Mesothelial cell of epicardium (in vitro differentiated cells): ENCODE data around the gene KIAA0319L. TPM values are rescaled to one million over a fixed set of nuclear protein-coding genes. Genes with fewer than 3 reads are reported as not detected.
"Not testable (repeated sequence)": the region's sequence is repeated elsewhere in the genome, so short reads cannot be mapped to it uniquely, and the experiment has no call there.

ENCODE experiments used
- DNase-seq, 2 experiments: peaks; one replicate each; pipeline ENCODE4 v3.0.0; 2021; ENCODE audit warnings: low spot score in 2 of 2; ENCODE audit not compliant: unreplicated experiment in 2 of 2
- H3K27ac Mint-ChIP-seq: 2 replicates; pipeline ENCODE4 v1.8.0; 2021; ENCODE audit warnings: mixed read lengths
- H3K27me3 Mint-ChIP-seq: 2 replicates; pipeline ENCODE4 v1.8.0; 2021; ENCODE audit warnings: low read depth, mixed read lengths
- H3K36me3 Mint-ChIP-seq: 2 replicates; pipeline ENCODE4 v1.8.0; 2021; ENCODE audit warnings: mixed read lengths
- H3K4me1 Mint-ChIP-seq: 2 replicates; pipeline ENCODE4 v1.8.0; 2021; ENCODE audit warnings: mixed read lengths
- H3K4me3 Mint-ChIP-seq: 2 replicates; pipeline ENCODE4 v1.8.0; 2021; ENCODE audit warnings: mild to moderate bottlenecking, moderate library complexity, mixed read lengths
- H3K9me3 Mint-ChIP-seq: 2 replicates; pipeline ENCODE4 v1.8.0; 2021; ENCODE audit warnings: mixed read lengths
- total RNA-seq: library from RNA; stranded (reverse); gene quantifications from 3 replicates; pipeline ENCODE4 v1.2.1, GENCODE V29; 2021
- TF ChIP-seq, protein P1 (sequence below): fragments of 200-600 bp; sonication (generic); IDR thresholded peaks from one replicate; pipeline ENCODE4 v1.5.0; 2021; ENCODE audit warnings: antibody characterized with exemption; ENCODE audit not compliant: unreplicated experiment

Gene KIAA0319L
- total RNA-seq, 1 donor from 2014 or later: 72.5 TPM

DNA sequence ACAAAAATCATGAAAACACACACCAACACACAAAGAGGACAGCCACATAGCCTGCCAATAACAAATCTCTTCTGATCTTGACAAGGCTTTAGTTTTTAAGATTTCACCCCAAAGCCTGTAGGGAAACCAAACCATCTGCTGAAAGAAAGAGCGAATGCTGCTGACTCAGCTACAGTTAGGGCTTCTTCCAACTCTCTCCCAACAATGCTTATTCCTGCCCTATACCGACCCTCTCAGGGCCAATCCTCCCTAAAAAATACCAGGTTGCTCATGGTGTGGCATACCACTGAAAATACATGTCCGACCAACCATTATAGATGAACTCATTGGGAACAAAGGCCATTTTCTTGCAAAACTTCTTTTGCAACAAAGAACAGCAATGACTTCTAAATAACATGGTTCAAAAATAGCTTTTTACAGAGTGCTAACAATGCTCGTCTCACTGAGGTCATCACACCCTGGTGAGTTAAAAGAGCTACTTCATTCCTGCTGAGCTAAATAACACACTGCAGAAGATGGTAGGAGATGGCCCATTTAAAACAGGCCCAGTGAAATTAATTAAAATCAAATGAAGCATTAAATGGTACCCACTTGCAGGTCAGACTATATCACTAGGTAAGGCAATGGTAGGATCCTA lies 86.1 kb downstream of the KIAA0319L start:
- H3K27me3 Mint-ChIP-seq: no peaks in the 10 kb centered on the region
- no peaks in the 10 kb centered on the region for H3K4me1 Mint-ChIP-seq
- DNase-seq: no peak
- H3K27ac Mint-ChIP-seq: no peak overlapping the region
- TF ChIP-seq, protein P1, sequence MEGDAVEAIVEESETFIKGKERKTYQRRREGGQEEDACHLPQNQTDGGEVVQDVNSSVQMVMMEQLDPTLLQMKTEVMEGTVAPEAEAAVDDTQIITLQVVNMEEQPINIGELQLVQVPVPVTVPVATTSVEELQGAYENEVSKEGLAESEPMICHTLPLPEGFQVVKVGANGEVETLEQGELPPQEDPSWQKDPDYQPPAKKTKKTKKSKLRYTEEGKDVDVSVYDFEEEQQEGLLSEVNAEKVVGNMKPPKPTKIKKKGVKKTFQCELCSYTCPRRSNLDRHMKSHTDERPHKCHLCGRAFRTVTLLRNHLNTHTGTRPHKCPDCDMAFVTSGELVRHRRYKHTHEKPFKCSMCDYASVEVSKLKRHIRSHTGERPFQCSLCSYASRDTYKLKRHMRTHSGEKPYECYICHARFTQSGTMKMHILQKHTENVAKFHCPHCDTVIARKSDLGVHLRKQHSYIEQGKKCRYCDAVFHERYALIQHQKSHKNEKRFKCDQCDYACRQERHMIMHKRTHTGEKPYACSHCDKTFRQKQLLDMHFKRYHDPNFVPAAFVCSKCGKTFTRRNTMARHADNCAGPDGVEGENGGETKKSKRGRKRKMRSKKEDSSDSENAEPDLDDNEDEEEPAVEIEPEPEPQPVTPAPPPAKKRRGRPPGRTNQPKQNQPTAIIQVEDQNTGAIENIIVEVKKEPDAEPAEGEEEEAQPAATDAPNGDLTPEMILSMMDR: no peak
- H3K36me3 Mint-ChIP-seq: peaks cover 49% of the 10 kb centered on the region
- no peak overlapping the region for H3K4me3 Mint-ChIP-seq
- H3K9me3 Mint-ChIP-seq: peaks cover under 1% of the 10 kb centered on the region

DNA sequence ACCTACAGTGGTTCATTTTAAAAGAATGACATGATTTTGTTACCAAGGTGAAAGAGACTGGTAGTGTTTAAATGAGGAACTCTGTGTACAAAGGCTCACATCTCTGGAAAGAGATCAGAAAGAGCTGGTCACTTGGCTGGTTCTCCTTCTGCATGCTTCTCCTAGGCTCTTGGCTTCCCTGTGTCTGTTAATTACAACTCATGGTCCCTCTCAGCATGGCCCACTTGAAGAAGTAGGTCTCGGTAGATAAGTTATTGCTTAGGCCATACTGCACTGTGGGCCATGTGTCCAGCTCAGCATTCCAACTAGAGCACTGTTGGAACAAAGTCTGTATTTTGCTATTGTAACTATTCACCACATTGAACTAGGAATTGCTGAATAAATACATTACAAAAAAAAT lies 91.1 kb downstream of the KIAA0319L start:
- TF ChIP-seq, protein P1: no peak
- H3K27me3 Mint-ChIP-seq: no peaks in the 10 kb centered on the region
- no peak overlapping the region for H3K4me3 Mint-ChIP-seq
- H3K27ac Mint-ChIP-seq: no peak overlapping the region
- peaks cover 66% of the 10 kb centered on the region for H3K36me3 Mint-ChIP-seq
- DNase-seq: no peak
- H3K4me1 Mint-ChIP-seq: no peaks in the 10 kb centered on the region
- peaks cover 19% of the 10 kb centered on the region for H3K9me3 Mint-ChIP-seq

DNA sequence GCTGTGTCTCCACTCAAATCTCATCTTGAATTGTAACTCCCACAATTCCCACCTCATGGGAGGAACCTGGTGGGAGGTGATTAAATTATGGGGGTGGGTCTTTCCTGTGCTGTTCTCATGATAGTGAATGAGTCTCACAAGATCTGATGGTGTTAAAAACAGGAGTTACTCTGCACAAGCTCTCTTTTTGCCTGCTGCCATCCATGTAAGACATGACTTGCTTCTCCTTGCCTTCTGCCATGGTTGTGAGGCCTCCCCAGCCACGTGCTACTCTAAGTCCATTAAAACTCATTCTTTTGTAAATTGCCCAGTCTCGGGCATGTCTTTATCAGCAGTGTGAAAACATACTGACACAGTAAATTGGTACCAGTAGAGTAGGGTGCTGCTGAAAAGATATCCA lies 93.5 kb downstream of the KIAA0319L start:
- H3K4me3 Mint-ChIP-seq, H3K27me3 Mint-ChIP-seq, H3K4me1 Mint-ChIP-seq, DNase-seq, H3K27ac Mint-ChIP-seq: not testable (repeated sequence)
- H3K9me3 Mint-ChIP-seq: peaks cover 19% of the 10 kb centered on the region
- peaks cover 58% of the 10 kb centered on the region for H3K36me3 Mint-ChIP-seq

DNA sequence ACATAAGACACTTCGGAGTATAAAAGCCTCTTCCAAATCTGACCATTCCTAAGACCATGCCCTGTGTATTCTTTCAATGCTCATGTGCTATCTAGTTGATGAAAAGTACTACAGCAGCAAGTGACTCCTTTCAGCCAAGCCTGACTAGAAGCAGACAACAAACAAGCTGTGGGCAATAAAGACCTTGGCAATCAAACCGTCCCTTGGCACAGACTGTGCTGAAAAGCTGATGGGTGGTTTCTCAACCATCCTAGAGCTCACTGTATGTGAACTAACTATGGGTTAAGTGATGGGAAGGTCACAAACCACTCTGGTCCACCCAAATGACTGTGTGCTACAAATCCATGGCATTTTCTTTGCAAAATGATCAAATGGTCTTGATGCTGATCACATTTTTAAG lies 94.0 kb downstream of the KIAA0319L start:
- peaks cover 9% of the 10 kb centered on the region for H3K4me1 Mint-ChIP-seq
- peaks cover 19% of the 10 kb centered on the region for H3K9me3 Mint-ChIP-seq
- DNase-seq: no peak
- H3K27ac Mint-ChIP-seq: no peak overlapping the region
- peaks cover 54% of the 10 kb centered on the region for H3K36me3 Mint-ChIP-seq
- no peaks in the 10 kb centered on the region for H3K27me3 Mint-ChIP-seq
- H3K4me3 Mint-ChIP-seq: no peak overlapping the region
- TF ChIP-seq, protein P1: no peak

DNA sequence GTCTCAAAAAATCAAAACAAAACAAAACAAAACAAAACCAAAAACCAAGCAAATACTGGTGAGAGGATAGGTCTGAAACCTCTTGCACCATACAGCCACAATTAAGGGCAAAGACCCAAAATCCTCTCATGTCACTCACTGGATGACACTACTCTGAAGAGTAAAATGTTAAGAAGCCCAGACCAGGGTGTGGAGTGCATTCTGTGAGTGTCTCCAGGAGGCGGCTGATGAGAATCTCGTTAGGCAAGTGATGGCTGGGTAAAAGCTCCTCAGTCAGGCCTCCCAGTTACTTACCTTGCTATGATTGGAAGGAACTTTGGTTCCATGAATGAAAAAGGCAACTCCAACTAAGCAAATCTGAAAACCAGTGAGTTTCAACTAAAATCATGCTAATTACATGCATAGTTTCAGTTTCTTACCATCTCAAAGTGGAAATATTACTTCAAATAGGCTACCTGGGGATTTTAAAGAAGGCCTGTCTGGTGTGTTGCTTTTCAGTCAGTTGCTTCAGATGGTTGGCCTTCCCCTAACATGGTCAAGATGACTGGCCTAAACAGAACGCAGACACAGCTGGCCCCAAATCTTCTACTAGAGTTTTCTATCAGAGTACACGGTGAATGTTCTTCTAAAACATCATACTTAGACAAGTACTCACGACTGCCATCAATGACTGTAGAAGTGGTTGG lies 95.1 kb downstream of the KIAA0319L start:
- Mint-ChIP-seq H3K27ac (no peak overlapping the region), H3K9me3 (peaks cover 19% of the 10 kb centered on the region), H3K36me3 (peaks cover 49% of the 10 kb centered on the region), H3K4me3 (no peak overlapping the region), H3K4me1 (peaks cover 9% of the 10 kb centered on the region), H3K27me3 (no peaks in the 10 kb centered on the region)
- DNase-seq: no peak
- TF ChIP-seq, protein P1: no peak

DNA sequence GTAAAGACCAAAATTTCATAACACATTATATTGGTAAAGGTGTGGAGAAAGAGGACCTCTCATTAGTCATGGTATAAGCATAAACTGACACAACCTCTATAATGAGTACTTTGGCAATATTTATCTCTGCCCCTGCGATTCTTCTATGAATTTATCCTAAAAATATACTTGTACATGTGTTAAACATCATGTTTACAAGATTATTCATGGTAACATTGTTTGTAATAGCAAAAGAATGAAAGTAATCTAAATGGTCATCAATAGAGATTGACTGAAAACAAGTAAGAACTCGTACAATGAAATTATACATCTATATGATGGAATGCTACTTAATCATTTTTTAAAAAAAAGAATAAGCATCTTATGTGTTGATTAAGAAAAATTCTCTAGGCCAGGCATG lies 96.4 kb downstream of the KIAA0319L start:
- H3K27me3 Mint-ChIP-seq: no peaks in the 10 kb centered on the region
- no peak overlapping the region for H3K27ac Mint-ChIP-seq
- TF ChIP-seq, protein P1: no peak
- no peak for DNase-seq
- H3K4me3 Mint-ChIP-seq: no peak overlapping the region
- peaks cover 9% of the 10 kb centered on the region for H3K4me1 Mint-ChIP-seq
- H3K9me3 Mint-ChIP-seq: peaks cover 15% of the 10 kb centered on the region
- peaks cover 46% of the 10 kb centered on the region for H3K36me3 Mint-ChIP-seq
